Brain microvascular endothelial cell (primary cell): ENCODE measurements around the gene PSMG4.
"Not testable (repeated sequence)": the region's sequence is repeated elsewhere in the genome, so short reads cannot be mapped to it uniquely, and the experiment has no call there.

ENCODE experiments used
- DNase-seq: peaks from one replicate; pipeline ENCODE4 v3.0.0-alpha.2; 2020
- H3K27ac ChIP-seq: fragments of 250-450 bp; sonication (Bioruptor Pico); 2 replicates; pipeline ENCODE4 v1.5.1; 2020; ENCODE audit warnings: mild to moderate bottlenecking, moderate library complexity
- H3K27me3 ChIP-seq: fragments of 250-450 bp; sonication (Bioruptor Pico); replicated peaks from 2 replicates; pipeline ENCODE4 v1.5.1; 2020; ENCODE audit warnings: mild to moderate bottlenecking
- H3K36me3 ChIP-seq: fragments of 250-450 bp; sonication (Bioruptor Pico); replicated peaks from 2 replicates; pipeline ENCODE4 v1.5.1; 2020; ENCODE audit warnings: mild to moderate bottlenecking
- H3K4me3 ChIP-seq: 2 replicates; pipeline ENCODE4 v1.5.1; 2011; ENCODE audit warnings: low read depth, mild to moderate bottlenecking, control low read depth, low read length, moderate library complexity
- in situ Hi-C: cut with HindIII; loops from 2 replicates; pipeline ENCODE4 v1.10.0; 2017; ENCODE audit warnings: low sequenced_read_pairs, low pct_ligation_motif_present
- TF ChIP-seq, protein P1 (sequence below): IDR thresholded peaks from 2 replicates; pipeline ENCODE4 v1.5.1; 2011; ENCODE audit warnings: low read depth, mild to moderate bottlenecking, moderate library complexity, low read length, control low read depth, inconsistent platforms; ENCODE audit errors: missing control alignments

Gene PSMG4

DNA sequence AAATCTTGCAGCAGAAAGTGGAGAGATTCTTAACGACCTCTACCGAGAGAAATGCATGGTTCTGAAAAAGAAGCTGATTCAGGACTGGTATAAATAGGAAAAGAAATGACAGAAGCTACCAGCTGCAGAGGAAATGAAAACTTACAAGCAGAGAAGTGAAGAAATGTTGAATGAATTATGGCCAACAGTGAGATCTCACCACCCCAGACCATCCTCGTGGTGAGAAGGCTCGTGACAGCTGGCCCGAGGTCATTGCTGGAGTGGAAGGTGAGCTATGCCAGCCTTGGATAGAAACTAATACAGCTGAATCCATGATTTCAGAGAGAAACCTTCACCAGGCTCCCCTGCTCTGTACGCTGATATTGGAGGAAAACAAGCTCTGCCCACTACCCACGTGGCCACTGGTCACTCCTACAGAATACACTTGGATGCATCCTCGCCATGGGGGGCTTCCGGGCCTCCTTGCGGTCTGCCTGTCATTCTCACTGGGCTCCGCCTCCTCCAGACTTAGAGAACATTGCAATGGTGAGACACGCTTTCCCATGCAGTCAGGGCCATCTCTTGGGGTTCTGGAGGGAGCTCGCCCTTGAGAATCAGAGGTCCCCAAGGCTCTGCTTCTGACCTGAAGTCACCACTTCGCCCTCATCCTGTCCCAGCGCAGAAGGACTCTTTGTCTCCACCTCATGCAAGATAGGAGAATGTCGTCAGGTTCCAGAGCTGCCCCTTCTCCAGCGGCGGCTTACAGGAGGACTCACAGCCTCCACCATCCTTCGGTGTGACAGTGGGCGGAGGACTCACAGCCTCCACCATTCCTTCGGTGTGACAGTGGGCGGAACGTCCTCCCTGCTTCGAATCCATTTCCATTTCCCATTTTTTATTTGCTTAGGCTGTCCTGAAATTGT, 20.7 kb upstream of the PSMG4 start:
- TF ChIP-seq, protein P1, sequence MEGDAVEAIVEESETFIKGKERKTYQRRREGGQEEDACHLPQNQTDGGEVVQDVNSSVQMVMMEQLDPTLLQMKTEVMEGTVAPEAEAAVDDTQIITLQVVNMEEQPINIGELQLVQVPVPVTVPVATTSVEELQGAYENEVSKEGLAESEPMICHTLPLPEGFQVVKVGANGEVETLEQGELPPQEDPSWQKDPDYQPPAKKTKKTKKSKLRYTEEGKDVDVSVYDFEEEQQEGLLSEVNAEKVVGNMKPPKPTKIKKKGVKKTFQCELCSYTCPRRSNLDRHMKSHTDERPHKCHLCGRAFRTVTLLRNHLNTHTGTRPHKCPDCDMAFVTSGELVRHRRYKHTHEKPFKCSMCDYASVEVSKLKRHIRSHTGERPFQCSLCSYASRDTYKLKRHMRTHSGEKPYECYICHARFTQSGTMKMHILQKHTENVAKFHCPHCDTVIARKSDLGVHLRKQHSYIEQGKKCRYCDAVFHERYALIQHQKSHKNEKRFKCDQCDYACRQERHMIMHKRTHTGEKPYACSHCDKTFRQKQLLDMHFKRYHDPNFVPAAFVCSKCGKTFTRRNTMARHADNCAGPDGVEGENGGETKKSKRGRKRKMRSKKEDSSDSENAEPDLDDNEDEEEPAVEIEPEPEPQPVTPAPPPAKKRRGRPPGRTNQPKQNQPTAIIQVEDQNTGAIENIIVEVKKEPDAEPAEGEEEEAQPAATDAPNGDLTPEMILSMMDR = no peak
- in situ Hi-C loops = no loop called here
- H3K36me3 ChIP-seq = no peaks in the 10 kb centered on the region
- DNase-seq = peak; percentile 40
- H3K4me3 ChIP-seq = no peak overlapping the region
- peaks cover 2% of the 10 kb centered on the region for H3K27me3 ChIP-seq
- H3K27ac ChIP-seq = no peak overlapping the region

DNA sequence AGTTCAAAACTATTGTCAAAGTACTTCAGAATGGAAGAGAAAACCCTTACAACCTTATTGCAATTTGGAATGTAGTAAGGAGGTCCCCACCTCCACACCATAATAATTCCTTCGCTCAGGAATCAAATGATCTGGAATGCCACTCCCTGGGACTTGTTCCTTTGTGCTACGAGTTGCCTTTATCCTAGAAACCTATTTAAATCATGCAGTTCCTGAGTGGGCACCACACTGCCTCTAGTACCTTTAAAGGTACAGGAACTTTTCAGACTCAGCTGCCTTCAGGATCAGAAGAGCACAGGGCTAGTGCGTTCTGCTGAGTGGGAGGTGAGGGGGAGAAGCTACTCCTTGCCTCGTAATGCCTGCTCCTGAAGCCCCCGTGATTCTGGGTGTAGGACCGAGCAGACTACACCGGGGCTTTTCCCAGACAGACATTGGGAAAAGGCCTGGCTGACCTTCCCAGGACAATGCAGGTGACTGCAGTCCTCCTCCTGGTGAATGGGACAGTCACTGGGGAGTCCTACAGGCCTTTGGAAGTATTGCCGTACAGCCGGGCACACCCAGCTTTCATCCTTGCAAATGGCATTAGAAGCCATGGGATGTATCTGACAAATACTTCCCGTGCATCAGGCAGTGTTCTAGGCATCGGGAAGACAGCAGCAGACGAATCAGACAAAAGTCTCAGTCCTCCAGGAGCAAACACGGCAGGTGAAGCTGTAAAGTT, 19.5 kb upstream of the PSMG4 start:
- Histone ChIP-seq H3K27me3 (no peaks in the 10 kb centered on the region), H3K27ac (no peak overlapping the region), H3K4me3 (no peak overlapping the region), H3K36me3 (no peaks in the 10 kb centered on the region)
- in situ Hi-C loops = no loop called here
- TF ChIP-seq, protein P1 = peak; percentile 39
- no peak for DNase-seq

DNA sequence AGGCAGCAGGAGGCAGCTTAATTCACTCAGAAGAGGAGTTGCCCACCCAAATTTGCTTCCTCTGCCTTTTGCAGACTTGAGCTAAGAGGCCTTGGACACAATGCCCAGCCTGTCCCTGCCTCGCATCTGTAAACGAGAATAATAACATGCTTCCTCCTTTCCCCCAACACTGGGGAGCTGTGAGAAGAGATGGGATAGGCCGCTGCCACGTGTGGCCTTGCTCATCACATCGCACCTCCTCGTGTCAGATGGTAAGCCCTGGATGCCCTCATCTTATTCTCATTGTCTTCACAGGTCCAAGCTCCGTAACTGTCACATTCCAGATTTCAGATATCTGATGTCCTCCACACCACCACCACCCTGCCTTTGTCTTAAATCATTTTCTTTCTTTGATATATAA, 18.2 kb upstream of the PSMG4 start:
- DNase-seq = no peak
- in situ Hi-C loops = no loop called here
- Histone ChIP-seq H3K36me3 (no peaks in the 10 kb centered on the region), H3K27ac (no peak overlapping the region), H3K27me3 (no peaks in the 10 kb centered on the region), H3K4me3 (no peak overlapping the region)
- TF ChIP-seq, protein P1 = no peak

DNA sequence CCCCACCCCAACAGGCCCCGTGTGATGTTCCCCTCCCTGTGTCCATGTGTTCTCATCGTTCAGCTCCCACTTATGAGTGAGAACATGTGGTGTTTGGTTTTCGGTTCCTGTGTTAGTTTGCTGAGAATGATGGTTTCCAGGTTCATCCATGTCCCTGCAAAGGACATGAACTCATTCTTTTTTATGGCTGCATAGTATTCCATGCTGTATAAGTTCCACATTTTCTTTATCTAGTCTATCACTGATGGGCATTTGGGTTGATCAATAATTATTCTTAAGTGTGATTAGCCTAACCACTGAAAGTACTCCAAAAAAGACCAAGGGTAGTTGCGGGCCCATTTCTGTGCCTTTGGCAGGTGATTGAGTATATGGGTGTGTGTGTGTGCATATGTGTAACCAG, 17.0 kb upstream of the PSMG4 start:
- H3K27me3 ChIP-seq, H3K27ac ChIP-seq, in situ Hi-C loops, H3K36me3 ChIP-seq, DNase-seq, H3K4me3 ChIP-seq: not testable (repeated sequence)

DNA sequence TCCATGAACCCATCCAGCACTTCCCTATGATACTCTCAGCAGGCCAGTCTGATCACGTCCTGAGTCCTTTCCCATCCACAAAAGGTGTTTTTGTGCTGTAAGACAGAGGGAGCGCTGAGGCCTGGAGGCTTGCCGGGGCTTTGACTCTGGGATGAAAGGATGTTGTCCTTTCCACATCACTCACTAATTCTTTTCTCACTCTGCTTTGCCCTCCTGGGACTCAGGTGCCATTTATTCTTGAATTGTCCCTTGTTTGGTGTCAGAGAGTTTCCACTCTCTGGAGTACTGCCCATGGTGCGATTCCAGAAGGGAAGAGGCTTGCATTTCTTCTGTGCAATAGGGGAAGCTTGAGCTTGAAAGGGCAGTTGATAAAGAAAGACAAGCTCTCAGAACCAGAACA, 16.0 kb upstream of the PSMG4 start:
- H3K27ac ChIP-seq = no peak overlapping the region
- no peak for DNase-seq
- H3K27me3 ChIP-seq = no peaks in the 10 kb centered on the region
- in situ Hi-C loops = no loop called here
- TF ChIP-seq, protein P1 = no peak
- H3K4me3 ChIP-seq = no peak overlapping the region
- H3K36me3 ChIP-seq = no peaks in the 10 kb centered on the region

DNA sequence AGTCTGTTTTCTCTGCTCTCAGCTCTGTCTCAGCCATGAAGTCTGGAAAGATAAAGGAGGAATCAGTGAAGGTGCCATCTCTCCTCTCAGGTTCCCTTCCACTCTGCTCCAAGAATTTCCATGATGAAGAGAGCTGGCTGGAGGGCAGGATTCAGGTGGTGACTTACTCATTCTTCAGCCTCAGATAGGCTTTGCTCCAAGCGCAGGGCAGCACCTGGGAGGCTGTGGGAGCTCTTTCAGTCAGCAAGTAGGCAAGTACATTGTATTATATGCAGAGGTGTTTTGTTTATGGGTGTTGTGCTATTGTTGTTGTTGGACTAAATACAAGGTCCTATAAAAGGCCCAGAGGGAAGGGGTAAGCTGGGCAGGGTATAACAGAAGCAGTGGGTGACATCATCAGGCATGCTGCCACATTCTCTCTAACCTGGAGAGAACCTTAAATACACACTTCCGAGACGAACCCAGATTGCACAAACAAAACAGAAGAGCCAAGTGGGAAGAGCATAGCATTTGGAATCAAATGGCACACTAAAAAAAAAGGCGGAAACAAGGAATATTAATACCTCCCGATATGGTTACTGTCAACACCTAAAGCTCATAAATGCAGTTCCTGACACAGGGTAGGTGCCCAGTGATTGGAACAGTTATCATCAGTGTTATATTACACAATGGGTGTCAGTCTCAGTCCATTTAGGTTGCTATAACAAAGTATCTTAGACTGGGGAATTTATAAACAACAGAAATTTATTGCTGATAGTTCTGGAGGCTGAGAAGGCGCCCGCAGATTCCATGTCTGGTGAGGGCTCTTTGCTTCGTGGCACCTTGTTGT, 14.5 kb upstream of the PSMG4 start:
- TF ChIP-seq, protein P1 = no peak
- in situ Hi-C loops = no loop called here
- Histone ChIP-seq H3K36me3 (no peaks in the 10 kb centered on the region), H3K4me3 (no peak overlapping the region), H3K27ac (no peak overlapping the region), H3K27me3 (no peaks in the 10 kb centered on the region)
- no peak for DNase-seq

DNA sequence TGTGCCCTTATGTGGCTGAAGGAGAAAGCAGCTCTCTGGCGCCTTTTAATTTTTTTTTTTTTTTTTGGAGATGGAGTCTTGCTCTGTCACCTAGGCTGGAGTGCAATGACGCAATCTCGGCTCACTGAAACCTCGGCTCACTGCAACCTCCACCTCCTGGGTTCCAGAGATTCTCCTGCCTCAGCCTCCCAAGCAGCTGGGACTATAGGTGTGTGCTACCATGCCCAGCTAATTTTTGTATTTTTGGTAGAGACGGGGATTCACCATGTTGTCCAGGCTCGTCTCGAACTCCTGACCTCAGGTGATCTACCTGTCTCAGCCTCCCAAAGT, 13.9 kb upstream of the PSMG4 start:
- H3K27me3 ChIP-seq, H3K27ac ChIP-seq, H3K36me3 ChIP-seq, DNase-seq, in situ Hi-C loops, H3K4me3 ChIP-seq: not testable (repeated sequence)
